Heart right ventricle (tissue), 16 donors: Measurements from ENCODE around the gene SH3BGRL3. TPM values are rescaled to one million over a fixed set of nuclear protein-coding genes. Genes with fewer than 3 reads are reported as not detected.

ENCODE experiments used
- ATAC-seq, 8 donors: fragments of 200-7000 bp; cut with Tn5 transposase; one replicate each; pipeline ENCODE4 v1.9.1; 2020; ENCODE audit warnings: mild to moderate bottlenecking in 8 of 8, moderate library complexity in 8 of 8, moderate number of reproducible peaks in 1 of 8
- DNase-seq, 2 donors: peaks; one replicate each; pipeline ENCODE4 v3.0.0-alpha.2; 2020
- H3K27ac ChIP-seq, 10 donors: fragments of 200-600 bp; sonication (generic) in 2 of 10; one replicate each; pipeline versions ENCODE4 v1.5.0 to v1.8.0; 2020 to 2022; ENCODE audit warnings: mild to moderate bottlenecking in 3 of 10
- H3K27me3 ChIP-seq, 7 donors: fragments of 200-600 bp; one replicate each; pipeline ENCODE4 v1.8.0; 2021 to 2022; ENCODE audit warnings: mild to moderate bottlenecking in 2 of 7
- H3K36me3 ChIP-seq, 9 donors: fragments of 200-600 bp; sonication (generic) in 1 of 9; one replicate each; pipeline versions ENCODE4 v1.5.0 to v1.8.0; 2020 to 2022; ENCODE audit warnings: mild to moderate bottlenecking in 2 of 9
- H3K4me1 ChIP-seq, 9 donors: fragments of 200-600 bp; sonication (generic) in 1 of 9; one replicate each; pipeline versions ENCODE4 v1.5.0 to v1.8.0; 2020 to 2022; ENCODE audit warnings: mild to moderate bottlenecking in 4 of 9
- H3K4me3 ChIP-seq, 10 donors: fragments of 200-600 bp; sonication (generic) in 2 of 10; one replicate each; pipeline versions ENCODE4 v1.5.0 to v1.8.0; 2020 to 2022; ENCODE audit warnings: mild to moderate bottlenecking in 7 of 10, moderate library complexity in 2 of 10
- H3K9me3 ChIP-seq, 11 donors: fragments of 200-600 bp in 10 of 11; sonication (generic) in 2 of 11; one replicate each; pipeline versions ENCODE4 v1.5.0 to v1.8.0; 2013 to 2022; ENCODE audit warnings: mild to moderate bottlenecking in 2 of 11, control low read depth in 1 of 11, moderate library complexity in 1 of 11
- CTCF ChIP-seq, 9 donors: fragments of 200-600 bp; sonication (generic) in 2 of 9; IDR thresholded peaks; one replicate each; pipeline versions ENCODE4 v1.5.0 to v1.8.0; 2021 to 2022; ENCODE audit warnings: antibody characterized with exemption in 9 of 9, mild to moderate bottlenecking in 5 of 9, moderate library complexity in 1 of 9
- WGBS, 2 donors: extraction: QIAGEN DNeasy Blood & Tissue Kit; methylation state at CpG; one replicate each; pipeline ENCODE4 v1.1.7; 2013; ENCODE audit warnings: inconsistent platforms in 1 of 2; 5-methylcytosine and 5-hydroxymethylcytosine counted together
- intact Hi-C, 10 donors: fragments of 100-400 bp; cut with DNase I; formaldehyde crosslinking; loops; one replicate each; pipeline versions ENCODE4 v1.11.1 to v1.14.2; 2022
- polyA plus RNA-seq, 2 donors: library from polyadenylated mRNA; stranded (reverse); fragments of 200-250 nt; gene quantifications; one replicate each; pipeline ENCODE4 v1.2.3, GENCODE V29; 2013
- total RNA-seq, 10 donors: library from RNA; stranded (reverse); fragmentation: NEBNext Ultra II Directional in 3 of 10; extraction: Animal tissue kit (Norgen Biotek cat#: 25700) in 3 of 10; gene quantifications; one replicate each; pipeline versions ENCODE4 v1.2.1 to v1.2.4, GENCODE V29; 2021 to 2023
- donor health status: Arrhythmogenic right ventricular cardiomyopathy.
- donor health status: ischemic (EF 13 %, LVEDD 7.1; RV severe dilation, severe dysfunction).
- donor health status: healthy with polysubstance abuse.
- donor health status: DM: no; HTN: yes; CAD: no.
- donor health status: DM: no; HTN: no; CAD: no.
- donor health status: ischemic (EF 25% LVEDD 6.9; RV normal size, moderate dysfunction).
- donor health status: ischemic (EF 25% LVEDD 5.7; RV mildly dilated, moderate dysfunction).
- donor health status: healthy.
- donor health status: DM: yes; HTN: yes; CAD: no.
- donor health status: Ischemic cardiomyopathy.
- donor health status: ischemic (EF 35%, LVEDD 5.7; RV mildly dilated, moderate dysfunction).
- donor health status: nonischemic (EF 11% LVEDD 7.7; RV severe dilation, severe dysfunction).
- donor health status: DM: yes; HTN: yes; CAD: no.
- donor health status: PGD.
- donor health status: ischemic (EF 29% LVEDD 5.4; RV normal size, mild dysfunction).
- donor health status: nonischemic (EF 23%, LVEDD 6.1; RV moderate dilation, normal function).

The SH3BGRL3 gene
- total and polyA plus RNA-seq, 12 donors: 18.4 to 153 (median 28.6) TPM

GRCh38 chr1:26289158-26290059 lies 9.5 kb downstream of the SH3BGRL3 start:
- ATAC-seq: peak in 2 of 8 donors; percentile 1 to 16
- no peaks in the 10 kb centered on the region for H3K27me3 ChIP-seq
- intact Hi-C loops: loop anchor here in 1 of 10 donors (5.0 kb wide), 1 partner anchor 33 kb away; no protein-coding TSS in a partner anchor
- 90% methylated on average over 21 of the region's 21 CpGs for WGBS, 2 donors
- H3K4me3 ChIP-seq: no peak overlapping the region
- peak overlapping the region in 7 of 10 donors; percentile 19 to 98 (median 55) for H3K27ac ChIP-seq
- DNase-seq: no peak
- TF ChIP-seq CTCF (IDR thresholded peaks at IDR 0.05): no peak
- peaks cover 3 to 87% (median 44%) of the 10 kb centered on the region in 9 donors for H3K4me1 ChIP-seq
- H3K36me3 ChIP-seq: peaks cover 0 to 1% (median 0%) of the 10 kb centered on the region in 9 donors
- no peaks in the 10 kb centered on the region for H3K9me3 ChIP-seq

- ATAC-seq (peak in 3 of 8 donors; percentile 1 to 11 (median 9)), DNase-seq (no peak)
- H3K27ac ChIP-seq: peak overlapping the region in 5 of 10 donors; percentile 46 to 98 (median 62)
- intact Hi-C loops: no loop called here
- H3K27me3 ChIP-seq: no peaks in the 10 kb centered on the region
- no peak for TF ChIP-seq CTCF (IDR thresholded peaks at IDR 0.05)
- no peaks in the 10 kb centered on the region for H3K36me3 ChIP-seq
- no peak overlapping the region for H3K4me3 ChIP-seq
- H3K9me3 ChIP-seq: no peaks in the 10 kb centered on the region
- 81 to 86% methylated on average over 11 of the region's 11 CpGs for WGBS, 2 donors
- peaks cover 0 to 78% (median 35%) of the 10 kb centered on the region in 9 donors for H3K4me1 ChIP-seq
These were observed 10.4 kb downstream of the SH3BGRL3 start for GRCh38 chr1:26290122-26290881.

GRCh38 chr1:26290882-26291261 lies 11.0 kb downstream of the SH3BGRL3 start:
- DNase-seq (no peak), ATAC-seq (peak in 4 of 8 donors; percentile 5 to 28 (median 18))
- WGBS, 2 donors: 71 to 84% methylated on average over 11 of the region's 11 CpGs

More at GRCh38 chr1:26290882-26291261, 11.0 kb downstream of the SH3BGRL3 start:
- peak overlapping the region in 6 of 10 donors; percentile 9 to 98 (median 55) for H3K27ac ChIP-seq
- H3K27me3 ChIP-seq: no peaks in the 10 kb centered on the region
- H3K36me3 ChIP-seq: peaks cover 0 to 4% (median 0%) of the 10 kb centered on the region in 9 donors
- H3K4me1 ChIP-seq: peaks cover 0 to 73% (median 29%) of the 10 kb centered on the region in 9 donors
- H3K4me3 ChIP-seq: no peak overlapping the region
- no peaks in the 10 kb centered on the region for H3K9me3 ChIP-seq
- intact Hi-C loops: no loop called here
- TF ChIP-seq CTCF (IDR thresholded peaks at IDR 0.05): no peak
